ENCODE data around the gene CLCN3. TPM values are rescaled to one million over a fixed set of nuclear protein-coding genes. Genes with fewer than 3 reads are reported as not detected.

The CLCN3 gene
- total and polyA plus RNA-seq, 2 of the 4 experiments (the other 2 are of a cell fraction) = 13.0 to 22.8 TPM

DNA sequence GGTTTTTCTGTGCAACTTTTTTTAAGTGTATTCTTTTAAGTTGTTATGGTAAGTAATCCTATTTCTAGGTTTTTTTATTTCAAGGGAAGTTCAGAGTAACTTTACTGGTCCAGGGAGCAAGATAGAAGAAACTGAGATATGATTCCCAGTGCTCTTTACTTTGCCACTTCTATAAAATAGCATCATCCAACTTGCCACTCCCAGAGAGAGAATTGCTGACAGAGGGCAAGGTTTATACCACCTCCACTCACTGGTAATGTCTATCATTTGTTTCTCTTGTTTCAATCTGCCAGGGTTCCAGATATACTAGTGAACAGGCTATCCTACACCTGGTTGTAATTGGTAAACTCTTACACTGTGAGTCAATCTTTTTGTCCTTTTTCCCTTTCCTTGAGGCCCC lies 3.5 kb upstream of the CLCN3 start:
- H3K4me1 ChIP-seq (ENCODE audit: control insufficient read depth, insufficient read depth, low read length) = no peaks in the 10 kb centered on the region
- POLR2A ChIA-PET (ENCODE audit: unreplicated experiment) = no interaction called here
- H3K4ac ChIP-seq (ENCODE audit: low read depth, low read length) = no peak overlapping the region
- dilution Hi-C loops (cut with HindIII; ENCODE audit: low sequenced_read_pairs, unreplicated experiment) (no loop called here), in situ Hi-C loops (cut with MboI; ENCODE audit: low sequenced_read_pairs) (loop anchor here (25.0 kb wide), 1 partner anchor 445 kb away; no protein-coding TSS in a partner anchor), intact Hi-C loops (cut with micrococcal nuclease) (no loop called here)
- no peak overlapping the region for H2BK20ac ChIP-seq (ENCODE audit: low read depth, low read length)
- no peak overlapping the region for H3K14ac ChIP-seq (replicated peaks; ENCODE audit: low read depth, low read length)
- H3K56ac ChIP-seq (ENCODE audit: extremely low read depth, insufficient read depth, low read length) = no peak overlapping the region
- H3K9ac ChIP-seq (ENCODE audit: low read depth, low read length) = no peak overlapping the region
- H4K20me1 ChIP-seq (ENCODE audit: insufficient read depth, low read length) = peaks cover 3% of the 10 kb centered on the region; the same call in 1 of the 2 replicates
- CTCF ChIA-PET = no interaction called here
- H3K23ac ChIP-seq (ENCODE audit: low read depth, low read length) = no peak overlapping the region
- no peak overlapping the region for H2AK9ac ChIP-seq (replicated peaks; ENCODE audit: low read depth, low read length, poor library complexity)
- H3K27ac ChIP-seq (ENCODE audit: insufficient read depth, low read length) = no peak overlapping the region
- no peak overlapping the region for H4K5ac ChIP-seq (ENCODE audit: low read depth, low read length)
- TF ChIP-seq MAZ (IDR thresholded peaks at IDR 0.05; ENCODE audit: borderline replicate concordance, low read depth, low read length) (no peak), RCOR1 (IDR thresholded peaks at IDR 0.05; ENCODE audit: insufficient replicate concordance, low read length) (no peak), POLR2A (IDR thresholded peaks at IDR 0.05; ENCODE audit: low read depth, low read length) (no peak), SMC3 (IDR thresholded peaks at IDR 0.05; ENCODE audit: low read depth, low read length) (no peak), CEBPB (IDR thresholded peaks at IDR 0.05; ENCODE audit: low read depth, low read length) (no peak), CHD1 (IDR thresholded peaks at IDR 0.05; ENCODE audit: low read depth, low read length) (no peak), MXI1 (IDR thresholded peaks at IDR 0.05; ENCODE audit: borderline replicate concordance, low read depth, low read length) (no peak), FOS (IDR thresholded peaks at IDR 0.05; ENCODE audit: low read depth, low read length) (no peak), RFX5 (IDR thresholded peaks at IDR 0.05; ENCODE audit: low read depth, low read length) (no peak), BHLHE40 (IDR thresholded peaks at IDR 0.05; ENCODE audit: low read depth, low read length) (no peak), RAD21 (IDR thresholded peaks at IDR 0.05; ENCODE audit: low read length) (no peak), MAFK (IDR thresholded peaks at IDR 0.05; ENCODE audit: low read depth, low read length) (no peak), NFE2L2 (IDR thresholded peaks at IDR 0.05; ENCODE audit: low read depth, low read length) (no peak)
- TF ChIP-seq, protein P1, sequence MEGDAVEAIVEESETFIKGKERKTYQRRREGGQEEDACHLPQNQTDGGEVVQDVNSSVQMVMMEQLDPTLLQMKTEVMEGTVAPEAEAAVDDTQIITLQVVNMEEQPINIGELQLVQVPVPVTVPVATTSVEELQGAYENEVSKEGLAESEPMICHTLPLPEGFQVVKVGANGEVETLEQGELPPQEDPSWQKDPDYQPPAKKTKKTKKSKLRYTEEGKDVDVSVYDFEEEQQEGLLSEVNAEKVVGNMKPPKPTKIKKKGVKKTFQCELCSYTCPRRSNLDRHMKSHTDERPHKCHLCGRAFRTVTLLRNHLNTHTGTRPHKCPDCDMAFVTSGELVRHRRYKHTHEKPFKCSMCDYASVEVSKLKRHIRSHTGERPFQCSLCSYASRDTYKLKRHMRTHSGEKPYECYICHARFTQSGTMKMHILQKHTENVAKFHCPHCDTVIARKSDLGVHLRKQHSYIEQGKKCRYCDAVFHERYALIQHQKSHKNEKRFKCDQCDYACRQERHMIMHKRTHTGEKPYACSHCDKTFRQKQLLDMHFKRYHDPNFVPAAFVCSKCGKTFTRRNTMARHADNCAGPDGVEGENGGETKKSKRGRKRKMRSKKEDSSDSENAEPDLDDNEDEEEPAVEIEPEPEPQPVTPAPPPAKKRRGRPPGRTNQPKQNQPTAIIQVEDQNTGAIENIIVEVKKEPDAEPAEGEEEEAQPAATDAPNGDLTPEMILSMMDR (conservative IDR thresholded peaks at IDR 0.05; ENCODE audit: low read depth, low read length) = no peak
- TF ChIP-seq, protein P2, sequence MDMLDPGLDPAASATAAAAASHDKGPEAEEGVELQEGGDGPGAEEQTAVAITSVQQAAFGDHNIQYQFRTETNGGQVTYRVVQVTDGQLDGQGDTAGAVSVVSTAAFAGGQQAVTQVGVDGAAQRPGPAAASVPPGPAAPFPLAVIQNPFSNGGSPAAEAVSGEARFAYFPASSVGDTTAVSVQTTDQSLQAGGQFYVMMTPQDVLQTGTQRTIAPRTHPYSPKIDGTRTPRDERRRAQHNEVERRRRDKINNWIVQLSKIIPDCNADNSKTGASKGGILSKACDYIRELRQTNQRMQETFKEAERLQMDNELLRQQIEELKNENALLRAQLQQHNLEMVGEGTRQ (IDR thresholded peaks at IDR 0.05; ENCODE audit: low read depth, low read length) = no peak
- TF ChIP-seq, protein P3, sequence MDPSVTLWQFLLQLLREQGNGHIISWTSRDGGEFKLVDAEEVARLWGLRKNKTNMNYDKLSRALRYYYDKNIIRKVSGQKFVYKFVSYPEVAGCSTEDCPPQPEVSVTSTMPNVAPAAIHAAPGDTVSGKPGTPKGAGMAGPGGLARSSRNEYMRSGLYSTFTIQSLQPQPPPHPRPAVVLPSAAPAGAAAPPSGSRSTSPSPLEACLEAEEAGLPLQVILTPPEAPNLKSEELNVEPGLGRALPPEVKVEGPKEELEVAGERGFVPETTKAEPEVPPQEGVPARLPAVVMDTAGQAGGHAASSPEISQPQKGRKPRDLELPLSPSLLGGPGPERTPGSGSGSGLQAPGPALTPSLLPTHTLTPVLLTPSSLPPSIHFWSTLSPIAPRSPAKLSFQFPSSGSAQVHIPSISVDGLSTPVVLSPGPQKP (IDR thresholded peaks at IDR 0.05; ENCODE audit: borderline replicate concordance, low read depth, low read length) = no peak
- H4K8ac ChIP-seq (ENCODE audit: low read depth in 2 of 2, low read length in 2 of 2) = no peak overlapping the region
- peaks cover 2 to 12% of the 10 kb centered on the region in 2 experiments; a peak in 3 of 4 replicates for H3K79me1 ChIP-seq (ENCODE audit: low read depth in 1 of 2, low read length in 2 of 2)
- no peaks in the 10 kb centered on the region for H3K36me3 ChIP-seq (ENCODE audit: control insufficient read depth, insufficient read depth, low read length)
- ATAC-seq (ENCODE audit: low read depth) (no peak), DNase-seq (no peak)
- H3K9me1 ChIP-seq (ENCODE audit: insufficient read depth, low read length) = no peaks in the 10 kb centered on the region
- H2AK5ac ChIP-seq (ENCODE audit: low read depth, low read length) = no peak overlapping the region
- H2BK15ac ChIP-seq (ENCODE audit: low read depth, low read length) = no peak overlapping the region
- H3K4me2 ChIP-seq (ENCODE audit: low read depth, low read length) = no peak overlapping the region
- H3K4me3 ChIP-seq (ENCODE audit: insufficient read depth, low read depth, low read length) = no peak overlapping the region
- no peak overlapping the region for H2BK5ac ChIP-seq (ENCODE audit: low read depth, low read length, poor library complexity, severe bottlenecking)
- H2BK120ac ChIP-seq (ENCODE audit: low read depth, low read length) = no peak overlapping the region
- H3K27me3 ChIP-seq (ENCODE audit: control insufficient read depth, insufficient read depth, low read length) = no peaks in the 10 kb centered on the region
- H2AFZ ChIP-seq (replicated peaks; ENCODE audit: low read length, poor library complexity) = no peak overlapping the region
- no TSS peak for BruUV-seq (replicated peaks)
- H4K91ac ChIP-seq (ENCODE audit: insufficient read depth, low read depth, low read length) = no peak overlapping the region
- H3K18ac ChIP-seq (ENCODE audit: low read depth, low read length) = no peak overlapping the region
- no peaks in the 10 kb centered on the region for H3K9me3 ChIP-seq (ENCODE audit: control insufficient read depth, insufficient read depth, low read length)
